D721Med (cell line): Measurements from ENCODE around the gene MYH10.

Experiments
- DNase-seq: peaks from one replicate; pipeline ENCODE4 v3.0.0; 2011; ENCODE audit warnings: low spot score; ENCODE audit not compliant: insufficient read length
- FAIRE-seq: peaks from 2 replicates; lab custom pipeline; 2011; peaks lifted over from hg19 to GRCh38; lab: Jason Lieb, UNC
- CTCF ChIP-seq: IDR thresholded peaks from 2 replicates; pipeline ENCODE4 v1.5.1; 2012; ENCODE audit warnings: mild to moderate bottlenecking, control low read depth; ENCODE audit not compliant: insufficient read depth; ENCODE audit errors: missing control alignments

MYH10 gene

GRCh38 chr17:8477715-8478441, 152.6 kb downstream of the MYH10 start:
- no peak for TF ChIP-seq CTCF
- FAIRE-seq, result no peak
- DNase-seq, result no peak

- no peak for DNase-seq
- FAIRE-seq, result no peak
Measured at GRCh38 chr17:8477171-8477570, 153.4 kb downstream of the MYH10 start.

GRCh38 chr17:8476741-8477140, 153.8 kb downstream of the MYH10 start:
- TF ChIP-seq CTCF, result no peak
- DNase-seq (no peak), FAIRE-seq (no peak)

More at GRCh38 chr17:8477171-8477570, 153.4 kb downstream of the MYH10 start:
- no peak for TF ChIP-seq CTCF

GRCh38 chr17:8475781-8476180, 154.7 kb downstream of the MYH10 start:
- TF ChIP-seq CTCF, result no peak
- DNase-seq, result no peak
- no peak for FAIRE-seq

- TF ChIP-seq CTCF, result no peak
- DNase-seq (no peak), FAIRE-seq (no peak)
Measured at GRCh38 chr17:8475227-8475626, 155.3 kb downstream of the MYH10 start.

GRCh38 chr17:8474826-8475225, 155.7 kb downstream of the MYH10 start:
- no peak for DNase-seq
- TF ChIP-seq CTCF, result no peak
- FAIRE-seq, result no peak

- TF ChIP-seq CTCF, result no peak
- FAIRE-seq, result no peak
Measured at GRCh38 chr17:8473451-8474192, 156.9 kb downstream of the MYH10 start.

More at GRCh38 chr17:8473451-8474192, 156.9 kb downstream of the MYH10 start:
- no peak for DNase-seq
